HG03064 (cell line): ENCODE results near the gene GMFB.

Source experiments
- ATAC-seq: cut with Tn5 transposase; IDR thresholded peaks from one replicate; pipeline ENCODE4 v1.9.1; 2021; ENCODE audit warnings: low read depth; ENCODE audit not compliant: unreplicated experiment

The GMFB gene

GRCh38 chr14:54435500-54435981 is 53.2 kb downstream of the GMFB start:
- no peak for ATAC-seq

- no peak for ATAC-seq
Observed at GRCh38 chr14:54428527-54428926, 60.3 kb downstream of the GMFB start.

- no peak for ATAC-seq
Observed at GRCh38 chr14:54427871-54428270, 60.9 kb downstream of the GMFB start.

- no peak for ATAC-seq
Observed at GRCh38 chr14:54425537-54426274, 63.1 kb downstream of the GMFB start.

GRCh38 chr14:54425068-54425467 is 63.7 kb downstream of the GMFB start:
- no peak for ATAC-seq
